HFFc6 (cell line): ENCODE measurements around the gene SFRP5. TPM values are rescaled to one million over a fixed set of nuclear protein-coding genes. Genes with fewer than 3 reads are reported as not detected.

Experiments used
- DNase-seq: peaks from one replicate; pipeline ENCODE4 v3.0.0-alpha.2; 2018
- H3K27ac Mint-ChIP-seq: 2 replicates; pipeline ENCODE4 v1.8.0; 2020; ENCODE audit warnings: mild to moderate bottlenecking, mixed read lengths
- H3K27me3 Mint-ChIP-seq: 2 replicates; pipeline ENCODE4 v1.8.0; 2021; ENCODE audit warnings: mild to moderate bottlenecking, moderate library complexity, mixed read lengths; ENCODE audit not compliant: insufficient read depth
- H3K36me3 Mint-ChIP-seq: 2 replicates; pipeline ENCODE4 v1.8.0; 2021; ENCODE audit warnings: low read depth, mixed read lengths
- H3K4me1 Mint-ChIP-seq: 2 replicates; pipeline ENCODE4 v1.8.0; 2020; ENCODE audit warnings: low read depth, mixed read lengths
- H3K4me3 Mint-ChIP-seq: 2 replicates; pipeline ENCODE4 v1.8.0; 2020; ENCODE audit warnings: mild to moderate bottlenecking, moderate library complexity, mixed read lengths
- H3K9me3 Mint-ChIP-seq: 2 replicates; pipeline ENCODE4 v1.8.0; 2020; ENCODE audit warnings: mild to moderate bottlenecking, mixed read lengths
- CTCF ChIP-seq: fragments of 200-600 bp; sonication (generic); IDR thresholded peaks from 2 replicates; pipeline ENCODE4 v1.5.0; 2021; ENCODE audit warnings: antibody characterized with exemption, mild to moderate bottlenecking
- total RNA-seq, 6 experiments: library from RNA; stranded (reverse); fragmentation: NEBNext Ultra II Directional; extraction: Animal tissue kit (Norgen Biotek cat#: 25700); gene quantifications; 2 replicates in 1 of 6; 3 replicates in 5 of 6; pipeline ENCODE4 v1.2.3, GENCODE V29; 2021

Gene SFRP5
- total RNA-seq, 6 experiments from 2014 or later, result not detected

- H3K4me1 Mint-ChIP-seq, result peaks cover 3% of the 10 kb centered on the region
- no peak overlapping the region for H3K27ac Mint-ChIP-seq
- no peaks in the 10 kb centered on the region for H3K36me3 Mint-ChIP-seq
- peaks cover 29% of the 10 kb centered on the region for H3K27me3 Mint-ChIP-seq
- H3K4me3 Mint-ChIP-seq, result no peak overlapping the region
- no peak for DNase-seq
- no peaks in the 10 kb centered on the region for H3K9me3 Mint-ChIP-seq
- TF ChIP-seq CTCF, result no peak
Measured at GRCh38 chr10:97766996-97767924, 4.5 kb downstream of the SFRP5 start.

- H3K9me3 Mint-ChIP-seq, result no peaks in the 10 kb centered on the region
- H3K4me3 Mint-ChIP-seq, result no peak overlapping the region
Measured at GRCh38 chr10:97766106-97766810, 5.5 kb downstream of the SFRP5 start.

GRCh38 chr10:97765201-97765600 is 6.6 kb downstream of the SFRP5 start:
- H3K9me3 Mint-ChIP-seq, result no peaks in the 10 kb centered on the region

More at GRCh38 chr10:97766106-97766810, 5.5 kb downstream of the SFRP5 start:
- TF ChIP-seq CTCF, result no peak
- Mint-ChIP-seq H3K27ac (no peak overlapping the region), H3K36me3 (no peaks in the 10 kb centered on the region; the same call in 1 of the 2 replicates), H3K4me1 (no peaks in the 10 kb centered on the region), H3K27me3 (peaks cover 23% of the 10 kb centered on the region)
- DNase-seq, result no peak

GRCh38 chr10:97764519-97764931 is 7.3 kb downstream of the SFRP5 start:
- peaks cover 17% of the 10 kb centered on the region for H3K27me3 Mint-ChIP-seq
- no peak for TF ChIP-seq CTCF
- H3K4me3 Mint-ChIP-seq, result no peak overlapping the region
- H3K27ac Mint-ChIP-seq, result no peak overlapping the region
- no peaks in the 10 kb centered on the region for H3K4me1 Mint-ChIP-seq
- DNase-seq, result no peak
- H3K36me3 Mint-ChIP-seq, result no peaks in the 10 kb centered on the region; the same call in 1 of the 2 replicates
- no peaks in the 10 kb centered on the region for H3K9me3 Mint-ChIP-seq

More at GRCh38 chr10:97765201-97765600, 6.6 kb downstream of the SFRP5 start:
- Mint-ChIP-seq H3K27ac (no peak overlapping the region), H3K27me3 (peaks cover 19% of the 10 kb centered on the region), H3K4me1 (no peaks in the 10 kb centered on the region), H3K36me3 (no peaks in the 10 kb centered on the region; the same call in 1 of the 2 replicates), H3K4me3 (no peak overlapping the region)
- no peak for TF ChIP-seq CTCF
- no peak for DNase-seq

GRCh38 chr10:97763947-97764346 is 7.9 kb downstream of the SFRP5 start:
- no peak for TF ChIP-seq CTCF
- Mint-ChIP-seq H3K9me3 (no peaks in the 10 kb centered on the region), H3K27ac (no peak overlapping the region), H3K4me1 (no peaks in the 10 kb centered on the region), H3K4me3 (no peak overlapping the region), H3K36me3 (no peaks in the 10 kb centered on the region; the same call in 1 of the 2 replicates), H3K27me3 (peaks cover 11% of the 10 kb centered on the region)
- no peak for DNase-seq
